GM12878 (cell line): ENCODE measurements around the gene KLHDC2. TPM values are rescaled to one million over a fixed set of nuclear protein-coding genes. Genes with fewer than 3 reads are reported as not detected.

Experiments
- polyA plus RNA-seq, 11 experiments: library from polyadenylated mRNA; depleted of rRNA in 4 of 11; unstranded in 6 of 11; stranded (reverse) in 5 of 11; fragments of >200 nt; fragmentation: Nextera tagmentation in 4 of 11; fragmentation: Illumina TruSeq in 1 of 11; extraction: Ambion mirVana in 4 of 11; extraction: Trizol in 1 of 11; gene quantifications; 1 replicate in 1 of 11; 2 replicates in 10 of 11; pipeline versions ENCODE4 v1.2.1 to v1.2.3, GENCODE V29; 2011 to 2016; ENCODE audit warnings: inconsistent platforms in 2 of 11, missing spikeins in 2 of 11, low read depth in 1 of 11
- total RNA-seq, 4 experiments: library from RNA; depleted of rRNA in 3 of 4; stranded (reverse); fragments of >200 nt in 3 of 4; fragmentation: Illumina TruSeq in 1 of 4; extraction: Trizol in 1 of 4; gene quantifications; 2 replicates each; pipeline versions ENCODE4 v1.2.1 to v1.2.3, GENCODE V29; 2013 to 2021

KLHDC2 gene
- total and polyA plus RNA-seq, 10 of the 15 experiments (the other 5 are each of a cell fraction or from before 2014, with no cell fraction given) = 6.0 to 45.0 (median 24.7) TPM

Other genes starting within 250 kb of the KLHDC2 start
Only the 7 nearest of the 9 such genes appear.
- gene RPL36AL, start 147.5 kb upstream of the KLHDC2 start, total RNA-seq (2014; rRNA removed) = 260 and 320 TPM in 2 replicates
- 549 and 554 TPM in 2 replicates for gene RPL36AL, start 147.5 kb upstream of the KLHDC2 start, total RNA-seq (2014; rRNA removed; fragmentation: Illumina TruSeq; extraction: Trizol)
- gene RPL36AL, start 147.5 kb upstream of the KLHDC2 start, total RNA-seq (2021) = 222 and 226 TPM in 2 replicates
- gene RPL36AL, start 147.5 kb upstream of the KLHDC2 start, polyA plus RNA-seq (2011; rRNA removed) = 230 and 328 TPM in 2 replicates
- gene RPL36AL, start 147.5 kb upstream of the KLHDC2 start, polyA plus RNA-seq (2014; fragmentation: Illumina TruSeq; extraction: Trizol) = 618 and 667 TPM in 2 replicates
- 1,000 to 10,000 TPM; 1,365 to 1,379 TPM for gene RPL36AL, start 147.5 kb upstream of the KLHDC2 start, polyA plus RNA-seq (2014; fragmentation: Nextera tagmentation; extraction: Ambion mirVana)
- gene RPL36AL, start 147.5 kb upstream of the KLHDC2 start, polyA plus RNA-seq (2014; rRNA removed) = 397 and 441 TPM in 2 replicates
- 100 to 1,000 TPM; 541 to 571 TPM for gene RPL36AL, start 147.5 kb upstream of the KLHDC2 start, polyA plus RNA-seq (2016; fragmentation: Nextera tagmentation; extraction: Ambion mirVana)
- gene MGAT2, start 147.4 kb upstream of the KLHDC2 start, total RNA-seq (2014; rRNA removed) = 51.8 and 57.9 TPM in 2 replicates
- 38.5 and 38.6 TPM in 2 replicates for gene MGAT2, start 147.4 kb upstream of the KLHDC2 start, total RNA-seq (2014; rRNA removed; fragmentation: Illumina TruSeq; extraction: Trizol)
- 47.9 and 49.5 TPM in 2 replicates for gene MGAT2, start 147.4 kb upstream of the KLHDC2 start, total RNA-seq (2021)
- 26.6 and 35.3 TPM in 2 replicates for gene MGAT2, start 147.4 kb upstream of the KLHDC2 start, polyA plus RNA-seq (2011; rRNA removed)
- 38.0 and 45.9 TPM in 2 replicates for gene MGAT2, start 147.4 kb upstream of the KLHDC2 start, polyA plus RNA-seq (2014; fragmentation: Illumina TruSeq; extraction: Trizol)
- under 1 TPM in 1 of 2 experiments, not detected in 1; 0.03 TPM for gene MGAT2, start 147.4 kb upstream of the KLHDC2 start, polyA plus RNA-seq (2014; fragmentation: Nextera tagmentation; extraction: Ambion mirVana)
- 32.9 and 34.7 TPM in 2 replicates for gene MGAT2, start 147.4 kb upstream of the KLHDC2 start, polyA plus RNA-seq (2014; rRNA removed)
- 10 to 100 TPM; 38.0 to 39.3 TPM for gene MGAT2, start 147.4 kb upstream of the KLHDC2 start, polyA plus RNA-seq (2016; fragmentation: Nextera tagmentation; extraction: Ambion mirVana)
- 12.6 and 14.0 TPM in 2 replicates for gene DNAAF2, start 132.9 kb upstream of the KLHDC2 start, total RNA-seq (2014; rRNA removed)
- gene DNAAF2, start 132.9 kb upstream of the KLHDC2 start, total RNA-seq (2014; rRNA removed; fragmentation: Illumina TruSeq; extraction: Trizol) = 8.7 and 9.9 TPM in 2 replicates
- 10.5 and 12.0 TPM in 2 replicates for gene DNAAF2, start 132.9 kb upstream of the KLHDC2 start, total RNA-seq (2021)
- 9.0 and 13.3 TPM in 2 replicates for gene DNAAF2, start 132.9 kb upstream of the KLHDC2 start, polyA plus RNA-seq (2011; rRNA removed)
- 10.3 and 12.4 TPM in 2 replicates for gene DNAAF2, start 132.9 kb upstream of the KLHDC2 start, polyA plus RNA-seq (2014; fragmentation: Illumina TruSeq; extraction: Trizol)
- 1 to 10 TPM; 5.7 to 6.1 TPM for gene DNAAF2, start 132.9 kb upstream of the KLHDC2 start, polyA plus RNA-seq (2014; fragmentation: Nextera tagmentation; extraction: Ambion mirVana)
- gene DNAAF2, start 132.9 kb upstream of the KLHDC2 start, polyA plus RNA-seq (2014; rRNA removed) = 10.7 and 11.4 TPM in 2 replicates
- 10 to 100 TPM; 21.2 to 24.7 TPM for gene DNAAF2, start 132.9 kb upstream of the KLHDC2 start, polyA plus RNA-seq (2016; fragmentation: Nextera tagmentation; extraction: Ambion mirVana)
- gene POLE2, start 79.9 kb upstream of the KLHDC2 start, total RNA-seq (2014; rRNA removed) = 37.6 and 39.3 TPM in 2 replicates
- gene POLE2, start 79.9 kb upstream of the KLHDC2 start, total RNA-seq (2014; rRNA removed; fragmentation: Illumina TruSeq; extraction: Trizol) = 34.6 and 38.6 TPM in 2 replicates
- gene POLE2, start 79.9 kb upstream of the KLHDC2 start, total RNA-seq (2021) = 19.5 and 22.0 TPM in 2 replicates
- gene POLE2, start 79.9 kb upstream of the KLHDC2 start, polyA plus RNA-seq (2011; rRNA removed) = 36.5 and 41.9 TPM in 2 replicates
- gene POLE2, start 79.9 kb upstream of the KLHDC2 start, polyA plus RNA-seq (2014; fragmentation: Illumina TruSeq; extraction: Trizol) = 45.6 and 53.7 TPM in 2 replicates
- gene POLE2, start 79.9 kb upstream of the KLHDC2 start, polyA plus RNA-seq (2014; fragmentation: Nextera tagmentation; extraction: Ambion mirVana) = 10 to 100 TPM; 32.1 to 39.0 TPM
- 27.2 and 31.7 TPM in 2 replicates for gene POLE2, start 79.9 kb upstream of the KLHDC2 start, polyA plus RNA-seq (2014; rRNA removed)
- 10 to 100 TPM; 41.1 to 43.8 TPM for gene POLE2, start 79.9 kb upstream of the KLHDC2 start, polyA plus RNA-seq (2016; fragmentation: Nextera tagmentation; extraction: Ambion mirVana)
- 0.34 and 0.65 TPM in 2 replicates for gene KLHDC1, start 75.0 kb upstream of the KLHDC2 start, total RNA-seq (2014; rRNA removed)
- 0.83 and 0.98 TPM in 2 replicates for gene KLHDC1, start 75.0 kb upstream of the KLHDC2 start, total RNA-seq (2014; rRNA removed; fragmentation: Illumina TruSeq; extraction: Trizol)
- gene KLHDC1, start 75.0 kb upstream of the KLHDC2 start, total RNA-seq (2021) = 0.72 and 0.87 TPM in 2 replicates
- 0.37 and 0.71 TPM in 2 replicates for gene KLHDC1, start 75.0 kb upstream of the KLHDC2 start, polyA plus RNA-seq (2011; rRNA removed)
- 0.76 and 1.5 TPM in 2 replicates for gene KLHDC1, start 75.0 kb upstream of the KLHDC2 start, polyA plus RNA-seq (2014; fragmentation: Illumina TruSeq; extraction: Trizol)
- gene KLHDC1, start 75.0 kb upstream of the KLHDC2 start, polyA plus RNA-seq (2014; fragmentation: Nextera tagmentation; extraction: Ambion mirVana) = under 1 TPM; 0.22 to 0.35 TPM
- 0.50 and 0.61 TPM in 2 replicates for gene KLHDC1, start 75.0 kb upstream of the KLHDC2 start, polyA plus RNA-seq (2014; rRNA removed)
- under 1 TPM; 0.59 to 0.74 TPM for gene KLHDC1, start 75.0 kb upstream of the KLHDC2 start, polyA plus RNA-seq (2016; fragmentation: Nextera tagmentation; extraction: Ambion mirVana)
- 46.7 and 58.0 TPM in 2 replicates for gene NEMF, start 84.6 kb downstream of the KLHDC2 start, total RNA-seq (2014; rRNA removed)
- 80.1 and 87.2 TPM in 2 replicates for gene NEMF, start 84.6 kb downstream of the KLHDC2 start, total RNA-seq (2014; rRNA removed; fragmentation: Illumina TruSeq; extraction: Trizol)
- 47.7 and 49.4 TPM in 2 replicates for gene NEMF, start 84.6 kb downstream of the KLHDC2 start, total RNA-seq (2021)
- gene NEMF, start 84.6 kb downstream of the KLHDC2 start, polyA plus RNA-seq (2011; rRNA removed) = 60.2 and 86.4 TPM in 2 replicates
- gene NEMF, start 84.6 kb downstream of the KLHDC2 start, polyA plus RNA-seq (2014; fragmentation: Illumina TruSeq; extraction: Trizol) = 73.9 and 93.3 TPM in 2 replicates
- 10 to 100 TPM; 36.8 to 62.6 TPM for gene NEMF, start 84.6 kb downstream of the KLHDC2 start, polyA plus RNA-seq (2014; fragmentation: Nextera tagmentation; extraction: Ambion mirVana)
- 28.6 and 31.5 TPM in 2 replicates for gene NEMF, start 84.6 kb downstream of the KLHDC2 start, polyA plus RNA-seq (2014; rRNA removed)
- gene NEMF, start 84.6 kb downstream of the KLHDC2 start, polyA plus RNA-seq (2016; fragmentation: Nextera tagmentation; extraction: Ambion mirVana) = 10 to 100 TPM; 62.0 to 72.5 TPM
- gene ARF6, start 124.9 kb downstream of the KLHDC2 start, total RNA-seq (2014; rRNA removed) = 64.5 and 66.1 TPM in 2 replicates
- gene ARF6, start 124.9 kb downstream of the KLHDC2 start, total RNA-seq (2014; rRNA removed; fragmentation: Illumina TruSeq; extraction: Trizol) = 49.8 and 50.0 TPM in 2 replicates
- gene ARF6, start 124.9 kb downstream of the KLHDC2 start, total RNA-seq (2021) = 91.3 and 94.2 TPM in 2 replicates
- gene ARF6, start 124.9 kb downstream of the KLHDC2 start, polyA plus RNA-seq (2011; rRNA removed) = 47.8 and 52.2 TPM in 2 replicates
- 74.8 and 82.5 TPM in 2 replicates for gene ARF6, start 124.9 kb downstream of the KLHDC2 start, polyA plus RNA-seq (2014; fragmentation: Illumina TruSeq; extraction: Trizol)
- 10 to 100 TPM; 46.8 to 86.6 TPM for gene ARF6, start 124.9 kb downstream of the KLHDC2 start, polyA plus RNA-seq (2014; fragmentation: Nextera tagmentation; extraction: Ambion mirVana)
- gene ARF6, start 124.9 kb downstream of the KLHDC2 start, polyA plus RNA-seq (2014; rRNA removed) = 69.1 and 73.0 TPM in 2 replicates
- 100 to 1,000 TPM; 125 to 128 TPM for gene ARF6, start 124.9 kb downstream of the KLHDC2 start, polyA plus RNA-seq (2016; fragmentation: Nextera tagmentation; extraction: Ambion mirVana)